DOHH2 (cell line): ENCODE data around the gene ADGRB2.

ENCODE experiments used
- H3F3A ChIP-seq: fragments of 200-600 bp; sonication (generic), shearing (Covaris generic); 2 replicates; pipeline ENCODE4 v1.6.0; 2016; ENCODE audit warnings: antibody characterized with exemption, mild to moderate bottlenecking; ENCODE audit not compliant: control insufficient read depth, insufficient read depth
- H3K27ac ChIP-seq: fragments of 200-600 bp; sonication (generic); 2 replicates; pipeline ENCODE4 v1.5.1; 2014; ENCODE audit warnings: low read depth, mild to moderate bottlenecking, low read length, moderate library complexity
- H3K27me3 ChIP-seq: fragments of 200-600 bp; sonication (generic); 2 replicates; pipeline ENCODE4 v1.6.1; 2014; ENCODE audit warnings: mild to moderate bottlenecking, low read length, mixed read lengths; ENCODE audit not compliant: control insufficient read depth
- H3K36me3 ChIP-seq: fragments of 200-600 bp; sonication (generic); 2 replicates; pipeline ENCODE4 v1.6.1; 2014; ENCODE audit warnings: mild to moderate bottlenecking, low read length, moderate library complexity, mixed read lengths; ENCODE audit not compliant: control insufficient read depth
- H3K4me1 ChIP-seq: fragments of 200-600 bp; sonication (generic); 2 replicates; pipeline ENCODE4 v1.6.1; 2014; ENCODE audit warnings: mild to moderate bottlenecking, low read length, mixed read lengths; ENCODE audit not compliant: control insufficient read depth
- H3K4me2 ChIP-seq: fragments of 200-600 bp; sonication (generic); 2 replicates; pipeline ENCODE4 v1.6.0; 2014; ENCODE audit warnings: mild to moderate bottlenecking, low read length, moderate library complexity
- H3K4me3 ChIP-seq: fragments of 200-600 bp; sonication (generic); 2 replicates; pipeline ENCODE4 v1.5.1; 2014; ENCODE audit warnings: mild to moderate bottlenecking, low read length, mixed read lengths
- H3K79me2 ChIP-seq: fragments of 200-600 bp; sonication (generic); 2 replicates; pipeline ENCODE4 v1.6.1; 2014; ENCODE audit warnings: mild to moderate bottlenecking, low read length, mixed read lengths; ENCODE audit not compliant: control insufficient read depth
- H3K9me2 ChIP-seq: fragments of 200-600 bp; sonication (generic); replicated peaks from 2 replicates; pipeline ENCODE4 v1.6.1; 2014; ENCODE audit warnings: mild to moderate bottlenecking, low read length, mixed read lengths; ENCODE audit not compliant: control insufficient read depth
- H3K9me3 ChIP-seq: fragments of 200-600 bp; sonication (generic); 2 replicates; pipeline ENCODE4 v1.6.1; 2014; ENCODE audit warnings: antibody characterized with exemption, low read length, mixed read lengths; ENCODE audit not compliant: control insufficient read depth, insufficient read depth
- H4K20me1 ChIP-seq: fragments of 200-600 bp; sonication (generic); 2 replicates; pipeline ENCODE4 v1.6.0; 2014; ENCODE audit warnings: low read depth, mild to moderate bottlenecking, antibody characterized with exemption, low read length, moderate library complexity; ENCODE audit not compliant: control insufficient read depth, insufficient read depth
- EZH2phosphoT487 ChIP-seq: fragments of 200-600 bp; sonication (generic); IDR thresholded peaks from 2 replicates; pipeline ENCODE4 v1.6.1; 2017; ENCODE audit warnings: borderline replicate concordance, mild to moderate bottlenecking, antibody characterized with exemption, low read length, moderate library complexity, mixed read lengths
- TF ChIP-seq, protein P1 (sequence below): fragments of 200-600 bp; sonication (generic); IDR thresholded peaks from one replicate; pipeline ENCODE4 v1.5.1; 2014; ENCODE audit warnings: antibody characterized with exemption, mild to moderate bottlenecking, low read depth, low read length; ENCODE audit not compliant: poor library complexity, severe bottlenecking

The ADGRB2 gene

DNA sequence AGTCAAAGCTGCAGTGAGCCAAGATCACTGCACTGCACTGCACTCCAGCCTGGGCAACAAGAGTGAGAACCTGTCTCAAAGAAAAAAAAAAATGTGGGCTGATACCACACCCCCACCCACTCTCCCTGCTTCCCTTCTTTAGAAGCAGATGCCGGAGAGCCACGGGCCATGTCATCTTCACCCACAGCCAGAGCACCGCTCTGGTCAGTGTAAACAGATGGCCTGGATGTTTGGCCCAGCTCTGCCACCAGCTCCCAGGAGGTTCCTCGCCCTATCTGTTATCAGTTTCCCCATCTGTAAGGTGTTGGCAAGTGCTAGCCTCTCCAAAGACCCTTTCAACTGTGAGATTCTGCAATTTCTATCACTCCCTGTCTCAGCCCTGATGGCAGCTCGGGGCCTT is 11.9 kb upstream of the ADGRB2 start:
- H3K9me2 ChIP-seq = no peaks in the 10 kb centered on the region
- H3K27me3 ChIP-seq = peaks cover 63% of the 10 kb centered on the region
- no peak overlapping the region for H3K4me2 ChIP-seq
- no peaks in the 10 kb centered on the region for H3K36me3 ChIP-seq
- no peak overlapping the region for H3K27ac ChIP-seq
- H3K9me3 ChIP-seq = no peaks in the 10 kb centered on the region
- H4K20me1 ChIP-seq = 0 out of 2 replicates have a peak, but pooled peaks cover 3% of the 10 kb centered on the region
- peaks cover 2% of the 10 kb centered on the region; the same call in 1 of the 2 replicates for H3F3A ChIP-seq
- H3K4me3 ChIP-seq = no peak overlapping the region
- H3K79me2 ChIP-seq = no peaks in the 10 kb centered on the region
- H3K4me1 ChIP-seq = peaks cover 18% of the 10 kb centered on the region
- TF ChIP-seq, protein P1, sequence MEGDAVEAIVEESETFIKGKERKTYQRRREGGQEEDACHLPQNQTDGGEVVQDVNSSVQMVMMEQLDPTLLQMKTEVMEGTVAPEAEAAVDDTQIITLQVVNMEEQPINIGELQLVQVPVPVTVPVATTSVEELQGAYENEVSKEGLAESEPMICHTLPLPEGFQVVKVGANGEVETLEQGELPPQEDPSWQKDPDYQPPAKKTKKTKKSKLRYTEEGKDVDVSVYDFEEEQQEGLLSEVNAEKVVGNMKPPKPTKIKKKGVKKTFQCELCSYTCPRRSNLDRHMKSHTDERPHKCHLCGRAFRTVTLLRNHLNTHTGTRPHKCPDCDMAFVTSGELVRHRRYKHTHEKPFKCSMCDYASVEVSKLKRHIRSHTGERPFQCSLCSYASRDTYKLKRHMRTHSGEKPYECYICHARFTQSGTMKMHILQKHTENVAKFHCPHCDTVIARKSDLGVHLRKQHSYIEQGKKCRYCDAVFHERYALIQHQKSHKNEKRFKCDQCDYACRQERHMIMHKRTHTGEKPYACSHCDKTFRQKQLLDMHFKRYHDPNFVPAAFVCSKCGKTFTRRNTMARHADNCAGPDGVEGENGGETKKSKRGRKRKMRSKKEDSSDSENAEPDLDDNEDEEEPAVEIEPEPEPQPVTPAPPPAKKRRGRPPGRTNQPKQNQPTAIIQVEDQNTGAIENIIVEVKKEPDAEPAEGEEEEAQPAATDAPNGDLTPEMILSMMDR = no peak
- no peak for TF ChIP-seq EZH2phosphoT487

DNA sequence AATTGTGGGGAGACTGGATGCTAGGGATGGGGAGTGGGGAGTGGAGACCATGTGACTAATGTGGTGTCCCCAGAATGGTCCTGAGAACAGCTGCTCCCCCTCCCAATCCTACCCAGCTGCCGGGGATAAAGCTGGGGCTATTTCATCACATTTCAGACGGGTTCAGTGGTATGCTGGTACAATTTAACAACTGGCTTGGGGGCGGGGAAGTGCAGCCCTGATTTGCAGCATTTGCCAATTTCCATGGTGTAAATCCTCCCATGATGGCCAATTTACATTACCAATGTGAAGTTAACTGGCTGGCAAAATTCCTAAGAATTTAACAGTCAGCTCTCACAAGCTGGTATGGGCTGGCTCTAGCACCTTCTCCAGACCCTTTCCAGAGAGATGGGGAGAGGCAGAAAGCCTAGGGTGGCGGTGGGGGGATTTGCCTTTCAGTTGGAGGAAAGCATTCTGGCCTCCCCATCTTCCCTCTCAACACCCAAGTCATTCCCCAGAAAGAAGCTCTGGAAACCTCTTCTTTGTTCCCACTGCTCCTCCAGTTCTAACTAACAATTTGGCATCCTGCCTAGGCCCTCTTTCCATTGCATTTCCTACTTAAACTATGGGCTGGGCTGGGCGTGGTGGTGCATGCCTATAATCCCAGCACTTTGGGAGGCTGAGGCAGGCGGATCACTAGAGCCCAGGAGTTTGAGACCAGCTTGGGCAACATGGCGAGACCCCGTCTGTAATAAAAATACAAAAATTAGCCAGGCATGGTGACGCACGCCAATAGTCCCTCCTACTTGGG is 11.3 kb upstream of the ADGRB2 start:
- no peak for TF ChIP-seq EZH2phosphoT487
- TF ChIP-seq, protein P1 = no peak
- no peaks in the 10 kb centered on the region for H3K9me3 ChIP-seq
- no peaks in the 10 kb centered on the region for H3K79me2 ChIP-seq
- peaks cover 18% of the 10 kb centered on the region for H3K4me1 ChIP-seq
- no peak overlapping the region for H3K27ac ChIP-seq
- H3K4me2 ChIP-seq = no peak overlapping the region
- H4K20me1 ChIP-seq = 0 out of 2 replicates have a peak, but pooled peaks cover 3% of the 10 kb centered on the region
- H3K4me3 ChIP-seq = no peak overlapping the region
- no peaks in the 10 kb centered on the region for H3K36me3 ChIP-seq
- peaks cover under 1% of the 10 kb centered on the region; the same call in 1 of the 2 replicates for H3F3A ChIP-seq
- H3K27me3 ChIP-seq = peaks cover 66% of the 10 kb centered on the region
- H3K9me2 ChIP-seq = no peaks in the 10 kb centered on the region

- Histone ChIP-seq H3K27me3 (peaks cover 66% of the 10 kb centered on the region), H3F3A (no peaks in the 10 kb centered on the region), H3K9me3 (no peaks in the 10 kb centered on the region), H3K27ac (no peak overlapping the region), H3K4me2 (no peak overlapping the region), H3K4me3 (no peak overlapping the region), H3K79me2 (no peaks in the 10 kb centered on the region), H4K20me1 (0 out of 2 replicates have a peak, but pooled peaks cover 3% of the 10 kb centered on the region), H3K36me3 (no peaks in the 10 kb centered on the region), H3K9me2 (no peaks in the 10 kb centered on the region), H3K4me1 (peaks cover 20% of the 10 kb centered on the region)
- TF ChIP-seq EZH2phosphoT487 = no peak
- TF ChIP-seq, protein P1 = no peak
Observed at GRCh38 chr1:31774495-31774894, 10.4 kb upstream of the ADGRB2 start.
